ENCODE results near the gene CDK2AP2.
"Not testable (repeated sequence)": the region's sequence is repeated elsewhere in the genome, so short reads cannot be mapped to it uniquely, and the experiment has no call there.

CDK2AP2 gene

GRCh38 chr11:67476692-67477091 lies 31.3 kb downstream of the CDK2AP2 start:
- H3K27me3 ChIP-seq (ENCODE audit: low read length); H3F3A ChIP-seq (ENCODE audit: insufficient read depth); H3K4me3 ChIP-seq (ENCODE audit: insufficient read depth, low read length, poor library complexity, severe bottlenecking); H3K27ac ChIP-seq (ENCODE audit: low read depth, low read length); H3K9ac ChIP-seq (ENCODE audit: low read length); H3K36me3 ChIP-seq (ENCODE audit: low read length); H2AFZ ChIP-seq (ENCODE audit: low read depth, low read length, severe bottlenecking); H3K79me2 ChIP-seq (ENCODE audit: insufficient read depth, low read length); H3K9me3 ChIP-seq (ENCODE audit: insufficient read depth, low read length); H3K4me2 ChIP-seq (ENCODE audit: low read depth, low read length, poor library complexity, severe bottlenecking); H4K20me1 ChIP-seq (ENCODE audit: low read depth, low read length); H3K9me2 ChIP-seq (replicated peaks; ENCODE audit: insufficient read depth, low read length): not testable (repeated sequence)

GRCh38 chr11:67472882-67473281 lies 35.1 kb downstream of the CDK2AP2 start:
- Histone ChIP-seq H3K4me3 (ENCODE audit: insufficient read depth, low read length, poor library complexity, severe bottlenecking) (no peak overlapping the region), H2AFZ (ENCODE audit: low read depth, low read length, severe bottlenecking) (no peak overlapping the region), H3K9me3 (ENCODE audit: insufficient read depth, low read length) (no peaks in the 10 kb centered on the region), H4K20me1 (ENCODE audit: low read depth, low read length) (no peaks in the 10 kb centered on the region), H3K4me2 (ENCODE audit: low read depth, low read length, poor library complexity, severe bottlenecking) (no peak overlapping the region), H3K9me2 (replicated peaks; ENCODE audit: insufficient read depth, low read length) (no peaks in the 10 kb centered on the region), H3K36me3 (ENCODE audit: low read length) (no peaks in the 10 kb centered on the region), H3K79me2 (ENCODE audit: insufficient read depth, low read length) (peaks cover 6% of the 10 kb centered on the region), H3K27ac (ENCODE audit: low read depth, low read length) (no peak overlapping the region), H3F3A (ENCODE audit: insufficient read depth) (peaks cover 1% of the 10 kb centered on the region; the same call in 1 of the 2 replicates), H3K9ac (ENCODE audit: low read length) (no peak overlapping the region), H3K27me3 (ENCODE audit: low read length) (no peaks in the 10 kb centered on the region)
- no peak for TF ChIP-seq CTCF (IDR thresholded peaks at IDR 0.05; ENCODE audit: insufficient read depth, low read length, poor library complexity, severe bottlenecking)
- TF ChIP-seq EZH2phosphoT487 (conservative IDR thresholded peaks at IDR 0.05; ENCODE audit: low read length), result no peak

- no peak overlapping the region for H3K9ac ChIP-seq (ENCODE audit: low read length)
- no peaks in the 10 kb centered on the region for H4K20me1 ChIP-seq (ENCODE audit: low read depth, low read length)
- no peak overlapping the region for H3K4me2 ChIP-seq (ENCODE audit: low read depth, low read length, poor library complexity, severe bottlenecking)
These were observed 37.5 kb downstream of the CDK2AP2 start for GRCh38 chr11:67470337-67471002.

More at GRCh38 chr11:67470337-67471002, 37.5 kb downstream of the CDK2AP2 start:
- Histone ChIP-seq H3K79me2 (ENCODE audit: insufficient read depth, low read length) (peaks cover 14% of the 10 kb centered on the region), H3K27ac (ENCODE audit: low read depth, low read length) (no peak overlapping the region), H3K9me3 (ENCODE audit: insufficient read depth, low read length) (no peaks in the 10 kb centered on the region), H3K36me3 (ENCODE audit: low read length) (no peaks in the 10 kb centered on the region), H3K27me3 (ENCODE audit: low read length) (no peaks in the 10 kb centered on the region), H2AFZ (ENCODE audit: low read depth, low read length, severe bottlenecking) (no peak overlapping the region), H3K9me2 (replicated peaks; ENCODE audit: insufficient read depth, low read length) (no peaks in the 10 kb centered on the region), H3F3A (ENCODE audit: insufficient read depth) (peaks cover 25% of the 10 kb centered on the region), H3K4me3 (ENCODE audit: insufficient read depth, low read length, poor library complexity, severe bottlenecking) (no peak overlapping the region)
- TF ChIP-seq EZH2phosphoT487 (conservative IDR thresholded peaks at IDR 0.05; ENCODE audit: low read length) (no peak), CTCF (IDR thresholded peaks at IDR 0.05; ENCODE audit: insufficient read depth, low read length, poor library complexity, severe bottlenecking) (no peak)
